Measurements from ENCODE around the gene PRAC2.

DNA sequence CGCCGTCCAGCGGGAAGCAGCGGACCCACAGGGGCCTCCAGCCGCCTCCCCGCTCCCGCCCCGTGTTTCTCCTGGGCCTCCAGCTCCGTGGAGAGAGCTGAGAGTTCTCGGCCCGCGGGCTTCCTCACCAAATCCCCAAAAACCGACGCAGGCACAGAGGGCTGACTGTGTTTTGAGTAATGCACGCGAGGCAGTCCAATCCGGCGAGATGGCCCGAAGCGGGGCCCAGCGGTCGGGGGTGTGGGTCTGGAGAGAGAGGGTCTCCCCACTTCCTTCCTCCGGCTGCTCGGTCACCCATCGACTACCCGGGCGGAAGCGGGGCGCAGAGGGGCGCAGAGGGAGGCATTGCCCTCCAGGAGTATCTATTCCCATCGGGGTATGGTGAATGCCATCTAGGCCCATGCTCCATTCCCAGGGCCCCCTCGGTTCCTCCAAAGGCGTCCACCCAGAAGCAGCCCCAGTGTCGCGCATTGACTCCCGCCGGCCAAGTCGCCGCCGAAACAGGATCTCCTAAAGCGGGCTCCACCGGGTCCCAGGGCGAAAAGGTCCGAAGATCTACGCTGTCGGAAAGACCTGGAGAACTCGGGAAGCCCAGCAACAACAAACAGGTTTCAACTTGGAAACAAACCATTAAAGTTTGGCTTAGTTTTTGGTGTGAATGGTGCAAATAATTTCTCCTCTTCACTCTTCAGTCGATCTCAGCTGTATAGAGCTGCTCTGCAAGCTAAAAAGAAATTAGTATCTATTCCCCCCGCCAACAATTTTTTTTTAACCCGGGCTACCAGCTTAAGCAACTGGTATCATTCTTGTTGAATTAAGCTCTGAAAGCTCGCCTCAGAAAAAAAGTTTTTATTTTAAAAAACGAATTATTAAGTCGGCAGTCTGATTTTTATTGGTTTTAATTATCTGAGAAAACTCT lies 24.7 kb downstream of the PRAC2 start:
- TF ChIP-seq, protein P1, sequence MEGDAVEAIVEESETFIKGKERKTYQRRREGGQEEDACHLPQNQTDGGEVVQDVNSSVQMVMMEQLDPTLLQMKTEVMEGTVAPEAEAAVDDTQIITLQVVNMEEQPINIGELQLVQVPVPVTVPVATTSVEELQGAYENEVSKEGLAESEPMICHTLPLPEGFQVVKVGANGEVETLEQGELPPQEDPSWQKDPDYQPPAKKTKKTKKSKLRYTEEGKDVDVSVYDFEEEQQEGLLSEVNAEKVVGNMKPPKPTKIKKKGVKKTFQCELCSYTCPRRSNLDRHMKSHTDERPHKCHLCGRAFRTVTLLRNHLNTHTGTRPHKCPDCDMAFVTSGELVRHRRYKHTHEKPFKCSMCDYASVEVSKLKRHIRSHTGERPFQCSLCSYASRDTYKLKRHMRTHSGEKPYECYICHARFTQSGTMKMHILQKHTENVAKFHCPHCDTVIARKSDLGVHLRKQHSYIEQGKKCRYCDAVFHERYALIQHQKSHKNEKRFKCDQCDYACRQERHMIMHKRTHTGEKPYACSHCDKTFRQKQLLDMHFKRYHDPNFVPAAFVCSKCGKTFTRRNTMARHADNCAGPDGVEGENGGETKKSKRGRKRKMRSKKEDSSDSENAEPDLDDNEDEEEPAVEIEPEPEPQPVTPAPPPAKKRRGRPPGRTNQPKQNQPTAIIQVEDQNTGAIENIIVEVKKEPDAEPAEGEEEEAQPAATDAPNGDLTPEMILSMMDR (IDR thresholded peaks at IDR 0.05; ENCODE audit: low read length) = no peak
- no peak for TF ChIP-seq EZH2 (IDR thresholded peaks at IDR 0.05; ENCODE audit: borderline replicate concordance, low read length)

Measured in OCI-LY1 (cell line).